Measurements from ENCODE around the gene TMEM47. TPM values are rescaled to one million over a fixed set of nuclear protein-coding genes. Genes with fewer than 3 reads are reported as not detected.

Gene TMEM47
- total RNA-seq, 4 donors from 2014 or later = 15.6 to 53.8 (median 26.9) TPM

DNA sequence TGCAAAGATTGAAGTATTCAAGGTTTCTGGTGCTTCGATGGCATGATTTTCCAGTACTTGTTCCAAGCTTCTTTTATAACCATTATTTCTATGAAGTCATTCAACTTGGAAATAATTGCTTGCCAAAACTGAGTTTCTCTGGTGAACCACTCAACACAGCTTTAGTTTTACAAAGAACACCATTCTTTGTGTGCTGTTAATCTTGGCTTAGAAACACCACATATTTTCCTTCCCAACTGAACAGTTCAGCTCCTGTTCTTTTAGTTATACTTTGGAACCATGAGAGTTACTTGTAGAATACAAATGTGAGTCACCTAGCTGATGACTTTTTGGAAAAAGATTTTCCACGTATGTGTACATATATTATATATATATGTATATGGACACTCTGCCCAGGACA lies 32.7 kb downstream of the TMEM47 start:
- no peaks in the 10 kb centered on the region for H3K9me3 ChIP-seq
- 54 to 57% methylated on average over 2 of the region's 2 CpGs for WGBS, 2 donors
- H3K4me3 ChIP-seq (replicated peaks in 1 of 3) = no peak overlapping the region
- no peaks in the 10 kb centered on the region for H3K36me3 ChIP-seq
- no peaks in the 10 kb centered on the region for H3K4me1 ChIP-seq
- TF ChIP-seq, protein P1, sequence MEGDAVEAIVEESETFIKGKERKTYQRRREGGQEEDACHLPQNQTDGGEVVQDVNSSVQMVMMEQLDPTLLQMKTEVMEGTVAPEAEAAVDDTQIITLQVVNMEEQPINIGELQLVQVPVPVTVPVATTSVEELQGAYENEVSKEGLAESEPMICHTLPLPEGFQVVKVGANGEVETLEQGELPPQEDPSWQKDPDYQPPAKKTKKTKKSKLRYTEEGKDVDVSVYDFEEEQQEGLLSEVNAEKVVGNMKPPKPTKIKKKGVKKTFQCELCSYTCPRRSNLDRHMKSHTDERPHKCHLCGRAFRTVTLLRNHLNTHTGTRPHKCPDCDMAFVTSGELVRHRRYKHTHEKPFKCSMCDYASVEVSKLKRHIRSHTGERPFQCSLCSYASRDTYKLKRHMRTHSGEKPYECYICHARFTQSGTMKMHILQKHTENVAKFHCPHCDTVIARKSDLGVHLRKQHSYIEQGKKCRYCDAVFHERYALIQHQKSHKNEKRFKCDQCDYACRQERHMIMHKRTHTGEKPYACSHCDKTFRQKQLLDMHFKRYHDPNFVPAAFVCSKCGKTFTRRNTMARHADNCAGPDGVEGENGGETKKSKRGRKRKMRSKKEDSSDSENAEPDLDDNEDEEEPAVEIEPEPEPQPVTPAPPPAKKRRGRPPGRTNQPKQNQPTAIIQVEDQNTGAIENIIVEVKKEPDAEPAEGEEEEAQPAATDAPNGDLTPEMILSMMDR (IDR thresholded peaks at IDR 0.05) = no peak
- TF ChIP-seq POLR2A (IDR thresholded peaks at IDR 0.05) = no peak
- H3K27me3 ChIP-seq = no peaks in the 10 kb centered on the region
- DNase-seq = no peak
- intact Hi-C loops (cut with DNase I) = no loop called here
- H3K27ac ChIP-seq = no peak overlapping the region

DNA sequence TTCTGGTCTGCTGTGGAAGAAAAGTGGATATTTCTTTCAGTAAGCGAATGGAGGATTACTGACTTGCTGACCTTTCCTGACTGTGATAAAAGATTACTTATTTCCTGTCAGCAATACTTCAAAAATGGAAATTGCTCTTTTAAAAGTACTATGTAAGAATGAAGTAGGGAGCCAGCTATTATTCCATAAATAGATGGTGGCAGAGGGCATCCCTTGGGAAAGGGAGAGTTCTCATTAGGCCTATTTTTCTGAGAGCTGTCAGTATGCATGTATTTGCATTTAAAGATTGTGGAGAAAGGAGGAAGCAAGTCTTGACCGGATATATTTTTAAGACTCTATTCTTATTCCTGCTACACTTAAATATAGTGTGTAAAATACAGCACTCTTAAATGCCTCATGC lies 37.2 kb downstream of the TMEM47 start:
- Histone ChIP-seq H3K4me1 (no peaks in the 10 kb centered on the region), H3K27me3 (no peaks in the 10 kb centered on the region), H3K36me3 (no peaks in the 10 kb centered on the region), H3K9me3 (no peaks in the 10 kb centered on the region), H3K27ac (no peak overlapping the region), H3K4me3 (replicated peaks in 1 of 3) (no peak overlapping the region)
- no peak for DNase-seq
- intact Hi-C loops (cut with DNase I) = no loop called here
- WGBS, 2 donors = 73 to 79% methylated on average over 2 of the region's 2 CpGs
- TF ChIP-seq, protein P1 (IDR thresholded peaks at IDR 0.05) = no peak
- TF ChIP-seq POLR2A (IDR thresholded peaks at IDR 0.05) = no peak

GRCh38 chrX:34612036-34612435 lies 45.0 kb downstream of the TMEM47 start:
- H3K4me3 ChIP-seq (replicated peaks in 1 of 3) = no peak overlapping the region
- DNase-seq = no peak
- H3K4me1 ChIP-seq = no peaks in the 10 kb centered on the region
- no peaks in the 10 kb centered on the region for H3K36me3 ChIP-seq
- no peak for TF ChIP-seq POLR2A (IDR thresholded peaks at IDR 0.05)
- TF ChIP-seq, protein P1 (IDR thresholded peaks at IDR 0.05) = no peak
- WGBS, 2 donors = 60 to 67% methylated on average over 4 of the region's 4 CpGs
- intact Hi-C loops (cut with DNase I) = no loop called here
- no peak overlapping the region for H3K27ac ChIP-seq
- H3K27me3 ChIP-seq = no peaks in the 10 kb centered on the region
- no peaks in the 10 kb centered on the region for H3K9me3 ChIP-seq

GRCh38 chrX:34598362-34598761 lies 58.7 kb downstream of the TMEM47 start:
- Histone ChIP-seq H3K4me1 (no peaks in the 10 kb centered on the region), H3K27me3 (no peaks in the 10 kb centered on the region), H3K36me3 (no peaks in the 10 kb centered on the region), H3K27ac (no peak overlapping the region), H3K9me3 (no peaks in the 10 kb centered on the region), H3K4me3 (replicated peaks in 1 of 3) (no peak overlapping the region)
- no peak for TF ChIP-seq POLR2A (IDR thresholded peaks at IDR 0.05)
- TF ChIP-seq, protein P1 (IDR thresholded peaks at IDR 0.05) = no peak
- intact Hi-C loops (cut with DNase I) = no loop called here
- 93 to 100% methylated on average over 1 of the region's 1 CpG for WGBS, 2 donors
- DNase-seq = no peak

GRCh38 chrX:34586936-34587335 lies 70.1 kb downstream of the TMEM47 start:
- H3K36me3 ChIP-seq = no peaks in the 10 kb centered on the region
- H3K4me1 ChIP-seq = no peaks in the 10 kb centered on the region
- H3K27ac ChIP-seq = no peak overlapping the region
- H3K9me3 ChIP-seq = no peaks in the 10 kb centered on the region
- intact Hi-C loops (cut with DNase I) = no loop called here
- TF ChIP-seq POLR2A (IDR thresholded peaks at IDR 0.05) = no peak
- TF ChIP-seq, protein P1 (IDR thresholded peaks at IDR 0.05) = no peak
- no peaks in the 10 kb centered on the region for H3K27me3 ChIP-seq
- WGBS, 2 donors = 86 to 89% methylated on average over 3 of the region's 3 CpGs
- DNase-seq = no peak
- no peak overlapping the region for H3K4me3 ChIP-seq (replicated peaks in 1 of 3)

Data from thyroid gland (tissue), 4 donors.